BLaER1 treated with 17β-estradiol and CSF1 and Interleukin-3, amounts not matched to agents 10 nM and 100 nM (cell line): Measurements from ENCODE around the gene MBD6.
"Not testable (repeated sequence)": the region's sequence is repeated elsewhere in the genome, so short reads cannot be mapped to it uniquely, and the experiment has no call there.

ENCODE experiments used
- H3K27ac ChIP-seq, 11 experiments: shearing (Covaris generic); formaldehyde crosslinking; 2 replicates each; pipeline ENCODE4 v1.8.1; 2022
- H3K27me3 ChIP-seq, 11 experiments: shearing (Covaris generic); formaldehyde crosslinking; 2 replicates each; pipeline ENCODE4 v1.8.1; 2022
- H3K36me3 ChIP-seq, 11 experiments: shearing (Covaris generic); formaldehyde crosslinking; 2 replicates each; pipeline ENCODE4 v1.8.1; 2022
- H3K4me1 ChIP-seq, 10 experiments: shearing (Covaris generic); formaldehyde crosslinking; 2 replicates each; pipeline ENCODE4 v1.8.1; 2022
- H3K4me2 ChIP-seq, 11 experiments: shearing (Covaris generic); formaldehyde crosslinking; 2 replicates each; pipeline ENCODE4 v1.8.1; 2022
- H3K4me3 ChIP-seq, 10 experiments: shearing (Covaris generic); formaldehyde crosslinking; 2 replicates each; pipeline ENCODE4 v1.8.1; 2022
- H3K9ac ChIP-seq, 11 experiments: shearing (Covaris generic); formaldehyde crosslinking; 2 replicates each; pipeline ENCODE4 v1.8.1; 2022
- H3K9me3 ChIP-seq, 11 experiments: shearing (Covaris generic); formaldehyde crosslinking; replicated peaks in 1 of 11; 2 replicates each; pipeline ENCODE4 v1.8.1; 2022
- H4K20me1 ChIP-seq, 11 experiments: shearing (Covaris generic); formaldehyde crosslinking; 2 replicates each; pipeline ENCODE4 v1.8.1; 2022
- Cebpa-rat ChIP-seq, 11 experiments: shearing (Covaris generic); IDR thresholded peaks; 2 replicates each; pipeline ENCODE4 v1.8.1; 2022

Gene MBD6

DNA sequence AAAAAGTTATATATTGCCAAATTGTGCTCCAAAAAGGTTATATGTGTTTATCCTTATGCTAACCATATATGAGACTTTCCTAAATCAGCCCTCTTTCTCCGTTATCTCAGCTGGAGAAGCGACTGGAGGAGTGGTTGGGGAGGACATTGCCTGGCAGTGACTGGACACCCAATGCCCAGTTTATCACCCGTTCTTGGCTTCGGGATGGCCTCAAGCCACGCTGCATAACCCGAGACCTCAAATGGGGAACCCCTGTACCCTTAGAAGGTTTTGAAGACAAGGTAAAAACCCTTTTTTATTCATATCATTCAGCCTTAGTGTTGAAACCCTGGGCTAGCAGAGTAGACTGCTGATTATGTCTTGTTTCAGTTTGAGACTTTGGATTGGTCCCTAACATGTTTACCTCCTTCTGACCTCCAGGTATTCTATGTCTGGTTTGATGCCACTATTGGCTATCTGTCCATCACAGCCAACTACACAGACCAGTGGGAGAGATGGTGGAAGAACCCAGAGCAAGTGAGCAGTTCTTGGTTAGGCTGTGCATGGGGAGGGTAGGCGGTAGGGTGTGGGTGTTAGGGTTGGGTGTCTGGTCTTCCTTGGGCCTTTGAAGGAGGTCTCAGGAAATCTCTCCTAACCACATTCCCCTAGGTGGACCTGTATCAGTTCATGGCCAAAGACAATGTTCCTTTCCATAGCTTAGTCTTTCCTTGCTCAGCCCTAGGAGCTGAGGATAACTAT lies 10.9 kb upstream of the MBD6 start:
- no peak overlapping the region for H3K9ac ChIP-seq
- peaks cover 81 to 90% (median 83%) of the 10 kb centered on the region in 11 experiments for H3K36me3 ChIP-seq
- peaks cover 0 to 27% (median 18%) of the 10 kb centered on the region in 10 experiments; a peak in 15 of 20 replicates for H3K4me1 ChIP-seq
- no peaks in the 10 kb centered on the region for H3K9me3 ChIP-seq
- no peak overlapping the region for H3K4me3 ChIP-seq
- H3K4me2 ChIP-seq: no peak overlapping the region
- no peaks in the 10 kb centered on the region for H3K27me3 ChIP-seq
- H3K27ac ChIP-seq: no peak overlapping the region
- H4K20me1 ChIP-seq: peaks cover 52 to 83% (median 65%) of the 10 kb centered on the region in 11 experiments
- no peak for TF ChIP-seq Cebpa-rat (IDR thresholded peaks at IDR 0.05)

DNA sequence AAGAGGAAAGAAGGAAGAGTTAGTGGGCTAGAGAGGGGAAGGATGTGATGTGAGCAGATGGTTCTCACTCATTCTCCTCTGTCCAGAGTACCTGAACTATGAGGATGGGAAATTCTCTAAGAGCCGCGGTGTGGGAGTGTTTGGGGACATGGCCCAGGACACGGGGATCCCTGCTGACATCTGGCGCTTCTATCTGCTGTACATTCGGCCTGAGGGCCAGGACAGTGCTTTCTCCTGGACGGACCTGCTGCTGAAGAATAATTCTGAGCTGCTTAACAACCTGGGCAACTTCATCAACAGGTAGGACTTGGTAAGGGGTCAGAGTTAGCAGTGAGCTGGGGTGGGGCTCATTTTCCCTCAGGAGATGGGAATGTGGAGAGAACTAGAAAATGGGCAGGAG lies 10.0 kb upstream of the MBD6 start:
- Histone ChIP-seq H3K9ac (peak overlapping the region in 2 of 11 experiments; percentile 7 to 31; a peak in 1 of 22 replicates), H3K4me3 (no peak overlapping the region), H4K20me1 (peaks cover 61 to 92% (median 74%) of the 10 kb centered on the region in 11 experiments), H3K27ac (no peak overlapping the region), H3K36me3 (peaks cover 90 to 99% (median 92%) of the 10 kb centered on the region in 11 experiments), H3K4me1 (peaks cover 0 to 36% (median 23%) of the 10 kb centered on the region in 10 experiments; a peak in 18 of 20 replicates), H3K4me2 (no peak overlapping the region), H3K27me3 (no peaks in the 10 kb centered on the region), H3K9me3 (no peaks in the 10 kb centered on the region)
- no peak for TF ChIP-seq Cebpa-rat (IDR thresholded peaks at IDR 0.05)

DNA sequence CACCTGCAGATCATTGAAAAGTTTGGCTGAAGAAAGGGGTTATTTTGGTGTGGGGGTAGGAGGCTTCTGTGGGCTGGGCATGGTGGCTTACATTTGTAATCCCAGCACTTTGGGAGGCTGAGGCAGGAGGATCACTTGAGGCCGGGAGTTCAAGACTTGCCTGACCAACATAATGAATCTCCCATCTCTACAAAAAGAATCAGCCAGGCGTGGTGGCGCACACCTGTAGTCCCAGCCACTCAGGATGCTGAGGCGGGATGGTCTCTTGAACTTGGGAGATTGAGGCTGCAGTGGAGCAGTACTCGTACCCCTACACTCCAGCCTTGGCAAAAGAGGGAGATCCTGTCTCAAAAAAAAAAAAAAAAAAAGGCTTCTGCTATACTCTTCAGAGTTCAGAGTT lies 9.4 kb upstream of the MBD6 start:
- H3K9ac ChIP-seq: peak overlapping the region in 1 of 11 experiments; percentile 31; a peak in 1 of 22 replicates
- peaks cover 96 to 100% (median 98%) of the 10 kb centered on the region in 11 experiments for H3K36me3 ChIP-seq
- no peaks in the 10 kb centered on the region for H3K9me3 ChIP-seq
- peaks cover 6 to 42% (median 29%) of the 10 kb centered on the region in 10 experiments for H3K4me1 ChIP-seq
- H3K27ac ChIP-seq: no peak overlapping the region
- H3K4me2 ChIP-seq: no peak overlapping the region
- no peaks in the 10 kb centered on the region for H3K27me3 ChIP-seq
- H4K20me1 ChIP-seq: peaks cover 67 to 98% (median 80%) of the 10 kb centered on the region in 11 experiments
- H3K4me3 ChIP-seq: no peak overlapping the region
- no peak for TF ChIP-seq Cebpa-rat (IDR thresholded peaks at IDR 0.05)

DNA sequence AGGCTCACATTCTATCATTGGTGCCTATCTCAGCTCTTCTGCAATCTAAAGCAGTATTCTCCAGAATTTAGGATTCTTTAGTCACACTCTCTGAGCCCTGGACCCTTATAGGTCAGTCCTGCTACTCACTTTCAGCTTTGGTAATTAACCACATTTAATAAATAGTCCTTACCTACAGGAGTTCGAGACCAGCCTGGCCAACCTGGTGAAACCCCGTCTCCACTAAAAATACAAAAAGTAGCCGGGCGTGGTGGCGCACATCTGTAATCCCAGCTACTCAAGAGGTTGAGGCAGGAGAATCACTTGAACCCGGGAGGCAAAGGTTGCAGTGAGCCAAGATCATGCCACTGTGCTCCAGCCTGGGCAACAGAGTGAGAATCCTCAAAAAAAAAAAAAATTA lies 8.9 kb upstream of the MBD6 start:
- H4K20me1 ChIP-seq: peaks cover 71 to 100% (median 84%) of the 10 kb centered on the region in 11 experiments
- not testable (repeated sequence) for H3K9ac ChIP-seq, H3K4me3 ChIP-seq, H3K4me2 ChIP-seq, H3K27me3 ChIP-seq, H3K9me3 ChIP-seq, H3K27ac ChIP-seq
- H3K4me1 ChIP-seq: peaks cover 10 to 47% (median 34%) of the 10 kb centered on the region in 10 experiments
- peaks cover 99 to 100% (median 100%) of the 10 kb centered on the region in 11 experiments for H3K36me3 ChIP-seq

DNA sequence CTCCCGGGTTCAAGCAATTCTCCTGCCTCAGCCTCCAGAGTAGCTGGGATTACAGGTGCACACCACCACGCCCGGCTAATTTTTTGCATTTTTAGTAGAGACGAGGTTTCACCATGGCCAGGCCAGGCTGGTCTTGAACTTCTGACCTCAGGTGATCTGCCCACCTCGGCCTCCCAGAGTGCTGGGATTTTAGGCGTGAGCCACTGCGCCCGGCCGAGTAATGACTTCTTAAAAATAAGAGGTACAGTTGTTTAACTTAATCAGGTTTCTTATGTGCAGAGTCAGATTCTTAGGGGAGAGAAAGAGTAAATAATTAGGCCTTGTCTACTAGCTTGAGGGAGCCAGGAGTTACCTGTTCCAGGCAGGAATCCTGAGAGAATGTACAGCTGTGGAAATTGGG lies 8.4 kb upstream of the MBD6 start:
- not testable (repeated sequence) for H3K9me3 ChIP-seq, H3K27me3 ChIP-seq, H3K27ac ChIP-seq, H3K4me3 ChIP-seq
- Histone ChIP-seq H3K9ac (peak overlapping the region in 1 of 11 experiments; percentile 3; a peak in 2 of 22 replicates), H3K4me1 (peaks cover 16 to 51% (median 38%) of the 10 kb centered on the region in 10 experiments), H3K36me3 (peaks cover 99 to 100% (median 100%) of the 10 kb centered on the region in 11 experiments), H4K20me1 (peaks cover 77 to 100% (median 89%) of the 10 kb centered on the region in 11 experiments), H3K4me2 (peak overlapping the region in 1 of 11 experiments; percentile 11; a peak in 2 of 22 replicates)

DNA sequence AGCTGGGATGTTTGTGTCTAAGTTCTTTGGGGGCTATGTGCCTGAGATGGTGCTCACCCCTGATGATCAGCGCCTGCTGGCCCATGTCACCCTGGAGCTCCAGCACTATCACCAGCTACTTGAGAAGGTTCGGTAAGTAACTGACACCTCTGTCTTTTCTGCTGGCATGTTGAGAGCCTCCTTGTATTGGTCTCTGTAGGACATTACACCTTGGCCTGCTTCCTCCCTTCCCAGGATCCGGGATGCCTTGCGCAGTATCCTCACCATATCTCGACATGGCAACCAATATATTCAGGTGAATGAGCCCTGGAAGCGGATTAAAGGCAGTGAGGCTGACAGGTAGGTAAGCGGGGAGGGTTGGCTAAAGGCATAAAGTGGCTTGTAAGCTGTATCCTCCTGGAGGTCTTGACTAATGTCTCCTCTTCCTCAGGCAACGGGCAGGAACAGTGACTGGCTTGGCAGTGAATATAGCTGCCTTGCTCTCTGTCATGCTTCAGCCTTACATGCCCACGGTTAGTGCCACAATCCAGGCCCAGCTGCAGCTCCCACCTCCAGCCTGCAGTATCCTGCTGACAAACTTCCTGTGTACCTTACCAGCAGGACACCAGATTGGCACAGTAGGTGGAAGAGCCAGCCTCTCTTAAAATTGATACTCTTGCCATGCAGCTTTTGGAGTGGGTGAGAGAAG lies 7.8 kb upstream of the MBD6 start:
- peaks cover 83 to 100% (median 96%) of the 10 kb centered on the region in 11 experiments for H4K20me1 ChIP-seq
- H3K4me2 ChIP-seq: peak overlapping the region in 1 of 11 experiments; percentile 11; a peak in 2 of 22 replicates
- H3K9ac ChIP-seq: peak overlapping the region in 2 of 11 experiments; percentile 3 to 15; a peak in 3 of 22 replicates
- TF ChIP-seq Cebpa-rat (IDR thresholded peaks at IDR 0.05): no peak
- H3K4me1 ChIP-seq: peaks cover 18 to 51% (median 36%) of the 10 kb centered on the region in 10 experiments
- no peaks in the 10 kb centered on the region for H3K27me3 ChIP-seq
- peaks cover 93 to 99% (median 94%) of the 10 kb centered on the region in 11 experiments for H3K36me3 ChIP-seq
- H3K4me3 ChIP-seq: no peak overlapping the region
- H3K9me3 ChIP-seq: no peaks in the 10 kb centered on the region
- H3K27ac ChIP-seq: no peak overlapping the region

DNA sequence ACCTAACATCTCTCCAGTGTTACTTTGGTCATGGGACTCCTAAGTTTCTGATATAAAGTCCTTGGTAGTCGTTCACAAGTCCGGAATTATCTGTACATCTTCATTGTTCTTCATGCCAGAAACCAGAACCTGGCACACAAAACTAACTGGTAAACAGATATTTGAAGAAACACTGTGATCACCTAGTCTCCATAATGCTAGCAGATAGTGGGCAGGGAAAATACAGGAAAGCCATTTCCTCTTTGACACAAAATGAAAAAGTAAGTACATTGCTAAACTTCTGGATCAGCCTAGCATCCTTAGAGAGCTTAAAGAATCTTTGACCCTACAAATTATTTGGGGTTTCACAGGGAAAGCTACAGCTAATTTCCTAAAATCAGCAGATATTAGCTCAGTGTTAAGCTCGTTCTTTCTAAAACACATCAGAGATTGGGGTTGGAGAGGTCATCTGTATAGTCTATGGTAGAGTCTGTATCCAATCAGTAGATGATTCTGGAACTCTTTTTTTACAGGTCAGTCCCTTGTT lies 7.2 kb upstream of the MBD6 start:
- TF ChIP-seq Cebpa-rat (IDR thresholded peaks at IDR 0.05): no peak
- H3K27ac ChIP-seq: peak overlapping the region in 2 of 11 experiments; percentile 5 to 12; a peak in 1 of 22 replicates
- H3K9ac ChIP-seq: peak overlapping the region in 2 of 11 experiments; percentile 15 to 35; a peak in 2 of 22 replicates
- H3K4me2 ChIP-seq: no peak overlapping the region
- no peaks in the 10 kb centered on the region for H3K27me3 ChIP-seq
- no peak overlapping the region for H3K4me3 ChIP-seq
- peaks cover 87 to 93% (median 88%) of the 10 kb centered on the region in 11 experiments for H3K36me3 ChIP-seq
- H3K4me1 ChIP-seq: peaks cover 18 to 51% (median 32%) of the 10 kb centered on the region in 10 experiments
- H3K9me3 ChIP-seq: no peaks in the 10 kb centered on the region
- H4K20me1 ChIP-seq: peaks cover 84 to 98% (median 94%) of the 10 kb centered on the region in 11 experiments

DNA sequence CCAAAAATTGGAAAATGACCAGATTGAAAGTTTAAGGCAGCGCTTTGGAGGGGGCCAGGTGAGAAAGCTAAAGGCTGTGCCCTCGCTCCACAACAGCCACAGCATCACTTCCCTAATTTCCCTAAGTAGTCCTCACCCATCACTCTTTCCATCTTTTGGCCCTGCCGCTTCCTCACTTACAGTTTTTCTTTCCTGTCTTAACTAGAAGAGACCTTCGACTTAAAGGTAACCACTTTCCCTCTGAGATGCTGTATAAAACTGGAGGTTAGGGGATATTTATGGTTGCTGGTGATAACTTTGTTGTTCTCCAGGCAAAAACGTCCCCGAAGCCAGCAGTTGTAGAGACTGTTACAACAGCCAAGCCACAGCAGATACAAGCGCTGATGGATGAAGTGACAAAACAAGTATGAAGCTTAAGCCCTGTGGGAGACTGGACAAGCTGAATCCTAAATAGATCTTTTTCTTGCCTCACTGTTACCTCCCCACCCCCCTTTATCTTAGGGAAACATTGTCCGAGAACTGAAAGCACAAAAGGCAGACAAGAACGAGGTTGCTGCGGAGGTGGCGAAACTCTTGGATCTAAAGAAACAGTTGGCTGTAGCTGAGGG lies 6.6 kb upstream of the MBD6 start:
- H3K36me3 ChIP-seq: peaks cover 81 to 88% (median 82%) of the 10 kb centered on the region in 11 experiments
- peak overlapping the region in 2 of 11 experiments; percentile 95 to 96; a peak in 3 of 22 replicates for H3K4me2 ChIP-seq
- no peaks in the 10 kb centered on the region for H3K9me3 ChIP-seq
- H3K4me1 ChIP-seq: peaks cover 20 to 54% (median 35%) of the 10 kb centered on the region in 10 experiments
- H3K27me3 ChIP-seq: no peaks in the 10 kb centered on the region
- peak overlapping the region in 4 of 11 experiments; percentile 3 to 13 (median 8); a peak in 1 of 22 replicates for H3K27ac ChIP-seq
- peaks cover 79 to 92% (median 89%) of the 10 kb centered on the region in 11 experiments for H4K20me1 ChIP-seq
- H3K9ac ChIP-seq: peak overlapping the region in 5 of 11 experiments; percentile 10 to 100 (median 35); a peak in 4 of 22 replicates
- no peak overlapping the region for H3K4me3 ChIP-seq
- TF ChIP-seq Cebpa-rat (IDR thresholded peaks at IDR 0.05): no peak
